Measurements from ENCODE around the gene MRAS. TPM values are rescaled to one million over a fixed set of nuclear protein-coding genes. Genes with fewer than 3 reads are reported as not detected.

MRAS gene
- total and polyA plus RNA-seq, 2 of the 8 experiments (the other 6 are each of a cell fraction or from before 2014, with no cell fraction given): 10.6 to 16.2 TPM

- Histone ChIP-seq H3K9ac (replicated peaks in 1 of 4; ENCODE audit: extremely low read depth in 1 of 4, low read depth in 3 of 4, low read length in 3 of 4) (no peak overlapping the region), H3K14ac (ENCODE audit: insufficient read length) (no peak overlapping the region), H3K23me2 (ENCODE audit: low read depth, low read length) (no peaks in the 10 kb centered on the region), H3K23ac (ENCODE audit: insufficient read length) (no peak overlapping the region), H3K4me3 (ENCODE audit: extremely low read depth in 1 of 4, insufficient read depth in 2 of 4, low read depth in 3 of 4, low read length in 4 of 4) (no peak overlapping the region), H3K4ac (replicated peaks; ENCODE audit: insufficient read length, low read depth, low read length) (no peak overlapping the region), H3K36me3 (ENCODE audit: control insufficient read depth in 2 of 4, insufficient read depth in 4 of 4, low read length in 3 of 4) (no peaks in the 10 kb centered on the region), H2AK5ac (ENCODE audit: low read depth, low read length) (no peak overlapping the region), H2BK12ac (ENCODE audit: low read depth, low read length) (no peak overlapping the region), H3K79me2 (ENCODE audit: control insufficient read depth in 1 of 2, insufficient read depth in 2 of 2, low read length in 2 of 2) (no peaks in the 10 kb centered on the region), H3K27me3 (replicated peaks in 1 of 4; ENCODE audit: control insufficient read depth in 3 of 4, extremely low read depth in 1 of 4, insufficient read depth in 3 of 4, low read length in 3 of 4) (no peaks in the 10 kb centered on the region), H3K79me1 (ENCODE audit: low read depth, low read length) (no peaks in the 10 kb centered on the region), H3K18ac (ENCODE audit: extremely low read depth, low read length) (no peak overlapping the region), H4K20me1 (replicated peaks in 1 of 2; ENCODE audit: control insufficient read depth in 1 of 2, insufficient read depth in 2 of 2, low read length in 2 of 2) (no peaks in the 10 kb centered on the region), H2BK20ac (ENCODE audit: low read length) (no peak overlapping the region), H3K27ac (ENCODE audit: low read depth, low read length) (no peak overlapping the region), H2BK5ac (ENCODE audit: low read depth, low read length) (no peak overlapping the region), H2AFZ (ENCODE audit: low read length) (no peak overlapping the region), H3K9me3 (ENCODE audit: insufficient read depth in 2 of 2, low read depth in 1 of 2, low read length in 1 of 2) (0 out of 4 replicates have a peak, but pooled peaks cover 0 to 4% of the 10 kb centered on the region in 2 experiments), H4K5ac (ENCODE audit: insufficient read length, low read depth, low read length) (no peak overlapping the region), H4K8ac (ENCODE audit: extremely low read depth, insufficient read depth, low read length) (no peak overlapping the region), H2BK120ac (replicated peaks; ENCODE audit: low read depth, low read length) (no peak overlapping the region), H2BK15ac (ENCODE audit: low read length) (no peak overlapping the region), H3K4me1 (replicated peaks in 1 of 4; ENCODE audit: control insufficient read depth in 3 of 4, insufficient read depth in 4 of 4, low read length in 3 of 4) (peaks cover 0 to 4% (median 0%) of the 10 kb centered on the region in 4 experiments; a peak in 1 of 7 replicates), H4K91ac (replicated peaks; ENCODE audit: insufficient read length, low read length) (no peak overlapping the region), H3K4me2 (ENCODE audit: insufficient read depth in 1 of 2, low read depth in 2 of 2, low read length in 2 of 2) (no peak overlapping the region), H3K56ac (replicated peaks; ENCODE audit: insufficient read length, low read depth, low read length) (no peak overlapping the region)
- FAIRE-seq (peak; percentile 69), DNase-seq (ENCODE audit: low read depth in 1 of 2, low spot score in 2 of 2) (no peak)
- WGBS, 2 experiments (ENCODE audit: extremely low coverage in 1 of 2, insufficient coverage in 1 of 2, insufficient read length in 1 of 2, insufficient replicate concordance in 2 of 2, low coverage in 1 of 2, low lambda C conversion rate in 2 of 2, missing lambda C conversion rate in 1 of 2): 68% methylated on average over 3 of the region's 3 CpGs; no CpG with 5 or more reads in 1 of the 2 experiments
- ChIA-PET CTCF (ENCODE audit: partially characterized antibody) (interaction anchor here (0.5 to 7.7 kb wide), 33 partner anchors 8 to 1204 kb away, joined by 3 to 47 read pairs (median 3); partner anchors contain the start of genes ESYT3 and NME9), POLR2A (ENCODE audit: partially characterized antibody) (no interaction called here)
- TF ChIP-seq PHF8 (conservative IDR thresholded peaks at IDR 0.05; ENCODE audit: low read depth, low read length): no peak
- peak; percentile 87 to 88 for TF ChIP-seq RAD21 (IDR thresholded peaks at IDR 0.05 in 1 of 2, conservative IDR thresholded peaks at IDR 0.05 in 1 of 2; ENCODE audit: low read depth in 2 of 2, low read length in 2 of 2)
- peak; percentile 42 to 68 (median 62) for TF ChIP-seq CTCF (IDR thresholded peaks at IDR 0.05; ENCODE audit: control extremely low read depth in 1 of 3, insufficient read depth in 1 of 3, low read depth in 1 of 3, low read length in 3 of 3)
Observed at GRCh38 chr3:138426211-138426610, 77.8 kb downstream of the MRAS start.
